Osteocyte (in vitro differentiated cells): ENCODE data around the gene ATP10B. TPM values are rescaled to one million over a fixed set of nuclear protein-coding genes. Genes with fewer than 3 reads are reported as not detected.

Source experiments
- DNase-seq: peaks from one replicate; pipeline ENCODE4 v3.0.0; 2021; ENCODE audit warnings: mixed read lengths; ENCODE audit not compliant: unreplicated experiment; ENCODE audit errors: extremely low spot score
- H3K27ac Mint-ChIP-seq: one replicate; pipeline ENCODE4 v1.8.0; 2021; ENCODE audit warnings: mild to moderate bottlenecking, mixed read lengths; ENCODE audit not compliant: unreplicated experiment
- H3K27me3 Mint-ChIP-seq: one replicate; pipeline ENCODE4 v1.8.0; 2021; ENCODE audit warnings: mixed read lengths; ENCODE audit not compliant: unreplicated experiment
- H3K36me3 Mint-ChIP-seq: one replicate; pipeline ENCODE4 v1.8.0; 2021; ENCODE audit warnings: mixed read lengths; ENCODE audit not compliant: unreplicated experiment
- H3K4me1 Mint-ChIP-seq: one replicate; pipeline ENCODE4 v1.8.0; 2021; ENCODE audit warnings: mixed read lengths; ENCODE audit not compliant: unreplicated experiment
- H3K4me3 Mint-ChIP-seq: one replicate; pipeline ENCODE4 v1.8.0; 2021; ENCODE audit warnings: mild to moderate bottlenecking, moderate library complexity, mixed read lengths; ENCODE audit not compliant: unreplicated experiment
- H3K9me3 Mint-ChIP-seq: one replicate; pipeline ENCODE4 v1.8.0; 2021; ENCODE audit warnings: mixed read lengths; ENCODE audit not compliant: unreplicated experiment
- CTCF ChIP-seq: fragments of 200-600 bp; sonication (generic); IDR thresholded peaks from 2 replicates; pipeline ENCODE4 v1.5.0; 2021; ENCODE audit warnings: antibody characterized with exemption, mild to moderate bottlenecking, moderate library complexity
- total RNA-seq: library from RNA; stranded (reverse); gene quantifications from 2 replicates; pipeline ENCODE4 v1.2.1, GENCODE V29; 2021

The ATP10B gene
- total RNA-seq, 1 donor from 2014 or later: not detected

GRCh38 chr5:160601046-160601445 is 251.0 kb downstream of the ATP10B start:
- no peak for DNase-seq
- Mint-ChIP-seq H3K27me3 (no peaks in the 10 kb centered on the region), H3K36me3 (no peaks in the 10 kb centered on the region), H3K9me3 (no peaks in the 10 kb centered on the region), H3K4me3 (no peak overlapping the region), H3K27ac (no peak overlapping the region), H3K4me1 (no peaks in the 10 kb centered on the region)
- TF ChIP-seq CTCF: no peak

- DNase-seq: no peak
- Mint-ChIP-seq H3K27ac (no peak overlapping the region), H3K36me3 (no peaks in the 10 kb centered on the region), H3K27me3 (peaks cover 4% of the 10 kb centered on the region), H3K4me3 (no peak overlapping the region), H3K9me3 (peaks cover 6% of the 10 kb centered on the region), H3K4me1 (no peaks in the 10 kb centered on the region)
- TF ChIP-seq CTCF: no peak
Observed at GRCh38 chr5:160573318-160573717, 278.7 kb downstream of the ATP10B start.

- Mint-ChIP-seq H3K9me3 (no peaks in the 10 kb centered on the region), H3K27me3 (peaks cover 4% of the 10 kb centered on the region), H3K4me1 (no peaks in the 10 kb centered on the region), H3K27ac (no peak overlapping the region), H3K36me3 (no peaks in the 10 kb centered on the region), H3K4me3 (no peak overlapping the region)
- TF ChIP-seq CTCF: no peak
- no peak for DNase-seq
Observed at GRCh38 chr5:160567031-160567705, 284.8 kb downstream of the ATP10B start.

GRCh38 chr5:160565376-160565775 is 286.6 kb downstream of the ATP10B start:
- no peak overlapping the region for H3K4me3 Mint-ChIP-seq
- no peaks in the 10 kb centered on the region for H3K9me3 Mint-ChIP-seq
- peaks cover 2% of the 10 kb centered on the region for H3K27me3 Mint-ChIP-seq
- H3K4me1 Mint-ChIP-seq: no peaks in the 10 kb centered on the region
- no peak overlapping the region for H3K27ac Mint-ChIP-seq
- TF ChIP-seq CTCF: no peak
- no peak for DNase-seq
- no peaks in the 10 kb centered on the region for H3K36me3 Mint-ChIP-seq

- Mint-ChIP-seq H3K27ac (no peak overlapping the region), H3K4me3 (no peak overlapping the region), H3K9me3 (no peaks in the 10 kb centered on the region), H3K36me3 (no peaks in the 10 kb centered on the region), H3K4me1 (no peaks in the 10 kb centered on the region), H3K27me3 (no peaks in the 10 kb centered on the region)
- no peak for TF ChIP-seq CTCF
- DNase-seq: no peak
Observed at GRCh38 chr5:160556846-160557245, 295.2 kb downstream of the ATP10B start.
